Ectodermal cell (in vitro differentiated cells): ENCODE data around the gene GALNT2.

ENCODE experiments used
- H3K27ac ChIP-seq: 2 replicates; pipeline ENCODE4 v1.7.0; 2013; ENCODE audit warnings: mild to moderate bottlenecking, low read depth, low read length; ENCODE audit not compliant: insufficient read depth, poor library complexity, severe bottlenecking
- H3K27me3 ChIP-seq: 2 replicates; pipeline ENCODE4 v1.7.0; 2013; ENCODE audit warnings: mild to moderate bottlenecking, low read length; ENCODE audit not compliant: insufficient read depth, control insufficient read depth, poor library complexity, severe bottlenecking
- H3K36me3 ChIP-seq: one replicate; pipeline ENCODE4 v1.7.0; 2013; ENCODE audit warnings: low read length; ENCODE audit not compliant: control insufficient read depth, insufficient read depth
- H3K4me1 ChIP-seq: one replicate; pipeline ENCODE4 v1.7.0; 2013; ENCODE audit warnings: low read length; ENCODE audit not compliant: control insufficient read depth, insufficient read depth
- H3K4me3 ChIP-seq: 2 replicates; pipeline ENCODE4 v1.7.0; 2013; ENCODE audit warnings: low read depth, low read length, control low read depth; ENCODE audit not compliant: insufficient read depth
- H3K9me3 ChIP-seq: 2 replicates; pipeline ENCODE4 v1.7.0; 2013; ENCODE audit warnings: mild to moderate bottlenecking, low read length, moderate library complexity; ENCODE audit not compliant: control insufficient read depth
- WGBS, 2 experiments: methylation state at CpG; one replicate each; pipeline ENCODE4 v1.1.7; 2013; ENCODE audit warnings: missing lambda C conversion rate in 2 of 2; 5-methylcytosine and 5-hydroxymethylcytosine counted together

GALNT2 gene

GRCh38 chr1:230207598-230207997 lies 140.6 kb downstream of the GALNT2 start:
- no peaks in the 10 kb centered on the region for H3K27me3 ChIP-seq
- H3K36me3 ChIP-seq: peaks cover 7% of the 10 kb centered on the region
- no peaks in the 10 kb centered on the region for H3K4me1 ChIP-seq
- no peak overlapping the region for H3K4me3 ChIP-seq
- H3K27ac ChIP-seq: no peak overlapping the region
- 92 to 93% methylated on average over 4 to 5 of the region's 6 CpGs for WGBS, 2 experiments
- no peaks in the 10 kb centered on the region for H3K9me3 ChIP-seq

GRCh38 chr1:230208619-230209261 lies 141.7 kb downstream of the GALNT2 start:
- 93 to 95% methylated on average over 10 of the region's 10 CpGs for WGBS, 2 experiments
- H3K27ac ChIP-seq: no peak overlapping the region
- no peak overlapping the region for H3K4me3 ChIP-seq
- H3K27me3 ChIP-seq: no peaks in the 10 kb centered on the region
- no peaks in the 10 kb centered on the region for H3K9me3 ChIP-seq
- H3K4me1 ChIP-seq: no peaks in the 10 kb centered on the region
- no peaks in the 10 kb centered on the region for H3K36me3 ChIP-seq

DNA sequence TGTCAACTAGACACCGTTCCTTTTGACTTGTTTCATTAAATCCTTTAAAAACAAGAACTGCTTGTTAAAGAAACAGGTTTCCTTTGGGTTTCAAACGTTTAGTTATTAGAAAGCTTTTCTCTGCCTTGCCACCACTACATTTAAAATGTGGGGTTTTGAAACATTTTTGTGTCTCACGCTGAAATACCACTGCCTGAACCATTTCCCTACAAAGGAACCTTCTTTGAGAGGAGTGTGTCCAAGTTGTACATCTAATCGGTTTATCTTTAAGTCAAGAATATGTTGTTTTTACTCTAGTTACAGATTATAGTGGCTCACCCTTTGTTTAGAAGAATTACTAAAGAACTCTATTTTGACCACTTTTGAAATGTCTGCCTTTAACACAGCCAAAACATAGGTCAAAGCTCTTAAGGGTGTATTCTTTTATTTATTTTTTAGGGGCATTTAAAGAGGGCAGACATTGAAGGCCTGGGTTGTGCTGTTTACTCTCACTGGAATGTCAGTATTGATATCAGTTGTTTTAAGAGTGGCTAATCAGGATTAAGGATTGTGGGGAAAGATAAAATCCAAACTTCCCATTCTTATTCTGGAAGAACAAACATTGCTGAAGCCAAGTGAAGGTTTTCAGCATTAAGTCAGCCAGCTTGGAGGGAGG lies 143.4 kb downstream of the GALNT2 start:
- H3K4me3 ChIP-seq: no peak overlapping the region
- WGBS, 2 experiments: 87 to 92% methylated on average over 3 to 4 of the region's 4 CpGs
- H3K27ac ChIP-seq: no peak overlapping the region
- H3K4me1 ChIP-seq: no peaks in the 10 kb centered on the region
- H3K27me3 ChIP-seq: no peaks in the 10 kb centered on the region
- no peaks in the 10 kb centered on the region for H3K36me3 ChIP-seq
- no peaks in the 10 kb centered on the region for H3K9me3 ChIP-seq

- Histone ChIP-seq H3K9me3 (no peaks in the 10 kb centered on the region), H3K27ac (no peak overlapping the region), H3K4me1 (no peaks in the 10 kb centered on the region), H3K27me3 (no peaks in the 10 kb centered on the region), H3K36me3 (no peaks in the 10 kb centered on the region), H3K4me3 (no peak overlapping the region)
- 96% methylated on average over 13 of the region's 13 CpGs for WGBS, 2 experiments
These were observed 143.9 kb downstream of the GALNT2 start for GRCh38 chr1:230210981-230211336.

- Histone ChIP-seq H3K27ac (no peak overlapping the region), H3K4me3 (no peak overlapping the region)
- WGBS, 2 experiments: 94 to 95% methylated on average over 8 of the region's 8 CpGs
These were observed 144.6 kb downstream of the GALNT2 start for GRCh38 chr1:230211436-230212145.

GRCh38 chr1:230212405-230212936 lies 145.4 kb downstream of the GALNT2 start:
- WGBS, 2 experiments: 83 to 90% methylated on average over 7 of the region's 7 CpGs

More at GRCh38 chr1:230211436-230212145, 144.6 kb downstream of the GALNT2 start:
- Histone ChIP-seq H3K4me1 (no peaks in the 10 kb centered on the region), H3K9me3 (no peaks in the 10 kb centered on the region), H3K27me3 (no peaks in the 10 kb centered on the region), H3K36me3 (no peaks in the 10 kb centered on the region)

DNA sequence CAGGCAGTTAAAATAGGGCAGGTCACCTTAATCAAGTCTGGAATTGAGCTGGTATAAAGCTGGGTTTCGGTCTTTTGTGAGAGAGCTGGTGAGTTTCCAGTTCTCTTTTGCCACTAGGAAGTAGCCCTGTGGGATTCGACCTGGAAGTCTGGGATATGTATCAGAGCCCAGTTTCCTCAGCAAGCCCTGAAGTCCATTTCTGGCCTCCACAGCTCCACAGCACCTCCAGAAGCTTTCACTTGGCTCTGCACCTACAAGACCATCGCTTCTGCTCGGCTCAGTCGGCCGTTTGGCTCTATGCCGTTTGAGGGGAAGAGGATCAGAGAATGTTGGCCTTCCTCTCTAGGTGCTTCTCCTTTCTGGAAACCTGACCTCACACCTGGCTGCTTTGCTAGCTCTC lies 148.0 kb downstream of the GALNT2 start:
- Histone ChIP-seq H3K36me3 (no peaks in the 10 kb centered on the region), H3K27ac (no peak overlapping the region), H3K9me3 (no peaks in the 10 kb centered on the region), H3K4me1 (no peaks in the 10 kb centered on the region), H3K27me3 (no peaks in the 10 kb centered on the region), H3K4me3 (no peak overlapping the region)
- 82 to 85% methylated on average over 7 of the region's 7 CpGs for WGBS, 2 experiments

More at GRCh38 chr1:230212405-230212936, 145.4 kb downstream of the GALNT2 start:
- Histone ChIP-seq H3K36me3 (no peaks in the 10 kb centered on the region), H3K9me3 (no peaks in the 10 kb centered on the region), H3K27me3 (no peaks in the 10 kb centered on the region), H3K4me3 (no peak overlapping the region), H3K27ac (no peak overlapping the region), H3K4me1 (no peaks in the 10 kb centered on the region)

DNA sequence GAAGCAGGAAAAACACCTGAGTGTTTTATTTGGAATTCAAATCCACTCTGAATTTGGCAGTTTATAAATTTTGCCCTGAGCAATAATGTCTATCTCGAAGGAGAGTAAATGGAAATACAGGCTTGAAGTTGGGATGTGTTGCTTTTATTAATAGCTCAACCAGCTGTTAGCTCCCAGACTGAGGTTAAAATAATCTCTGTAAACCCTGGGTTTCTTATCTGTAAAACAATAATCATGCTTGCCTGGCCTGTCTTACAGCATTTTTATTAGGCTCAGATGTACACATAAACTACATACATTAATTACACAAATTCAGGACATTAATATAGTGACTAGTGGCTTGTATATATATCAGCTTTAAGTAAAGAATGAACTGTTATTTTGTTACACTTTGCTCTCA lies 148.5 kb downstream of the GALNT2 start:
- Histone ChIP-seq H3K27ac (no peak overlapping the region), H3K4me1 (no peaks in the 10 kb centered on the region), H3K36me3 (no peaks in the 10 kb centered on the region), H3K27me3 (no peaks in the 10 kb centered on the region), H3K4me3 (no peak overlapping the region), H3K9me3 (no peaks in the 10 kb centered on the region)
- WGBS, 2 experiments: 87 to 89% methylated on average over 1 of the region's 1 CpG

DNA sequence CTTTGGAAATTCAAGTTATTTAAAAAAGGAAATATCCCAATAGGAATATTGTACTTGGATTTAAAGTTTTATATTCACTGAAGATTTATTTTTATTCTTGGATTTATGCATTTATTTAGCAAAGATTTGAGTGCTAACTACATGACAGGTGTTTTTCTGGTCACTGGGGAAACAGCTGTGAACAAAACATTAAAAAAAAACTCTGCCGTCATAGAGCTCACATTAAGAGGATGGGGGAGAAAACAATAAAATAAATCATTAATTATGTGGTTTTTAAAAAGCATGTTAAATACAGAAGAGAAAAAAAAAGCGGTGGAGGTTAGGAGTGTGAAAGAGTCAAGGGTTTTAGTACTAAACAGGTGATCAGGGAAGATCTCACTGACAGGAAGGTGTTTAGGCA lies 149.9 kb downstream of the GALNT2 start:
- H3K9me3 ChIP-seq: no peaks in the 10 kb centered on the region
- no peaks in the 10 kb centered on the region for H3K27me3 ChIP-seq
- H3K4me3 ChIP-seq: no peak overlapping the region
- H3K36me3 ChIP-seq: no peaks in the 10 kb centered on the region
- WGBS, 2 experiments: 95 to 98% methylated on average over 1 to 2 of the region's 2 CpGs
- no peak overlapping the region for H3K27ac ChIP-seq
- no peaks in the 10 kb centered on the region for H3K4me1 ChIP-seq

- Histone ChIP-seq H3K36me3 (no peaks in the 10 kb centered on the region), H3K27me3 (no peaks in the 10 kb centered on the region), H3K4me3 (no peak overlapping the region), H3K9me3 (no peaks in the 10 kb centered on the region), H3K27ac (no peak overlapping the region), H3K4me1 (no peaks in the 10 kb centered on the region)
- WGBS, 2 experiments: 95 to 97% methylated on average over 6 of the region's 6 CpGs
These were observed 151.6 kb downstream of the GALNT2 start for GRCh38 chr1:230218667-230219066.
